ENCODE measurements around the gene COX6B1.
"Not testable (repeated sequence)": the region's sequence is repeated elsewhere in the genome, so short reads cannot be mapped to it uniquely, and the experiment has no call there.

COX6B1 gene

GRCh38 chr19:35633727-35634440 lies 14.2 kb upstream of the COX6B1 start:
- DNase-seq (ENCODE audit: low read depth) = no peak

GRCh38 chr19:35636651-35637050 lies 11.5 kb upstream of the COX6B1 start:
- DNase-seq (ENCODE audit: low read depth) = no peak

GRCh38 chr19:35637165-35637564 lies 11.0 kb upstream of the COX6B1 start:
- no peak for DNase-seq (ENCODE audit: low read depth)

- no peak for DNase-seq (ENCODE audit: low read depth)
Observed at GRCh38 chr19:35639321-35639639, 8.8 kb upstream of the COX6B1 start.

- DNase-seq (ENCODE audit: low read depth) = no peak
Observed at GRCh38 chr19:35639863-35640262, 8.3 kb upstream of the COX6B1 start.

- DNase-seq (ENCODE audit: low read depth) = peak; percentile 71
Observed at GRCh38 chr19:35641515-35642151, 6.5 kb upstream of the COX6B1 start, which contains the start of gene ETV2. ETV2 (plus strand) TSS chr19:35641745; CDS start chr19:35642461, 716 bp downstream.

- DNase-seq (ENCODE audit: low read depth) = no peak
Observed at GRCh38 chr19:35642312-35642711, 5.8 kb upstream of the COX6B1 start.

- no peak for DNase-seq (ENCODE audit: low read depth)
Observed at GRCh38 chr19:35642798-35643254, 5.3 kb upstream of the COX6B1 start.

- DNase-seq (ENCODE audit: low read depth) = peak; percentile 76
Observed at GRCh38 chr19:35643255-35644205, 4.6 kb upstream of the COX6B1 start.

GRCh38 chr19:35644206-35644986 lies 3.7 kb upstream of the COX6B1 start:
- DNase-seq (ENCODE audit: low read depth) = peak; percentile 97

GRCh38 chr19:35644987-35645679 lies 3.0 kb upstream of the COX6B1 start:
- DNase-seq (ENCODE audit: low read depth) = peak; percentile 43

GRCh38 chr19:35645680-35646511 lies 2.2 kb upstream of the COX6B1 start:
- DNase-seq (ENCODE audit: low read depth) = no peak

- DNase-seq (ENCODE audit: low read depth) = no peak
Observed at GRCh38 chr19:35650581-35650980, 2.5 kb downstream of the COX6B1 start.

GRCh38 chr19:35654828-35655227 lies 6.7 kb downstream of the COX6B1 start:
- not testable (repeated sequence) for DNase-seq (ENCODE audit: low read depth)

- no peak for DNase-seq (ENCODE audit: low read depth)
Observed at GRCh38 chr19:35655600-35655999, 7.5 kb downstream of the COX6B1 start.

GRCh38 chr19:35656700-35657099 lies 8.6 kb downstream of the COX6B1 start:
- DNase-seq (ENCODE audit: low read depth) = no peak

- DNase-seq (ENCODE audit: low read depth) = peak; percentile 22
Observed at GRCh38 chr19:35657904-35658700, 10.0 kb downstream of the COX6B1 start.

GRCh38 chr19:35661995-35662340 lies 13.8 kb downstream of the COX6B1 start:
- DNase-seq (ENCODE audit: low read depth) = no peak

GRCh38 chr19:35663981-35664380 lies 15.9 kb downstream of the COX6B1 start:
- DNase-seq (ENCODE audit: low read depth) = no peak
